ENCODE results near the gene CEP20.
A peak's percentile ranks its signal among the peaks of the same experiment; 100 is the strongest.

- TF ChIP-seq CTCF (IDR thresholded peaks at IDR 0.05) (no peak), POLR2A (IDR thresholded peaks at IDR 0.05) (peak; percentile 29 to 37)
These were observed 33.3 kb downstream of the CEP20 start for GRCh38 chr16:15854906-15855703.

Data from gastroesophageal sphincter (tissue), 3 donors.